Rectal smooth muscle tissue (tissue), 1 donor: ENCODE measurements around the gene STIMATE.
A peak's percentile ranks its signal among the peaks of the same experiment; 100 is the strongest.

Experiments
- H3K27ac ChIP-seq: one replicate; pipeline ENCODE4 v1.7.0; 2013; ENCODE audit warnings: low read depth, low read length, inconsistent platforms
- H3K27me3 ChIP-seq: one replicate; pipeline ENCODE4 v1.7.0; 2013; ENCODE audit warnings: low read length; ENCODE audit not compliant: control insufficient read depth, insufficient read depth
- H3K36me3 ChIP-seq: one replicate; pipeline ENCODE4 v1.7.0; 2013; ENCODE audit warnings: low read length; ENCODE audit not compliant: control insufficient read depth, insufficient read depth
- H3K4me1 ChIP-seq: one replicate; pipeline ENCODE4 v1.7.0; 2013; ENCODE audit warnings: low read length; ENCODE audit not compliant: control insufficient read depth, insufficient read depth
- H3K4me3 ChIP-seq: one replicate; pipeline ENCODE4 v1.7.0; 2013; ENCODE audit warnings: low read length
- H3K9ac ChIP-seq: one replicate; pipeline ENCODE4 v1.7.0; 2013; ENCODE audit warnings: low read length

STIMATE gene

DNA sequence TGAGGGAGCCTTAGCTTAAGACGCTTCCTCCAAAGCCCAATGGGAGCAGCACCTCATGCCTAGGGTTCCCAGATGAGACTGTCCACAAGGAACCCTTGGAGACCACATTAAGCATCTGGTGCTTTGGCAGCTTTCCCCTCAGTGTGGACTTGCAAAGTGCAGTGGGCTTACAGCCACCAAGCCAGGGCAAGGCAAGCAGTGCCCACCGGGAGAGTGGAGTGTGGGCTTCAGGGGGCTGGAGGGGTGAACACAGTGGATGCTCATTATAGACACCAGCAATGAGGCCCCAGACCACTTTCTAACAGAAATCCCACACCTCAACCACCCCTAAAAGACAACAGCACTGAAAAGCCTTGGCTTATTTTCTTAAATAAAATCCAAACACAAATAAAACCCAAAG, 53.5 kb downstream of the STIMATE start:
- H3K4me1 ChIP-seq: peaks cover 15% of the 10 kb centered on the region
- H3K9ac ChIP-seq: no peak overlapping the region
- no peaks in the 10 kb centered on the region for H3K27me3 ChIP-seq

DNA sequence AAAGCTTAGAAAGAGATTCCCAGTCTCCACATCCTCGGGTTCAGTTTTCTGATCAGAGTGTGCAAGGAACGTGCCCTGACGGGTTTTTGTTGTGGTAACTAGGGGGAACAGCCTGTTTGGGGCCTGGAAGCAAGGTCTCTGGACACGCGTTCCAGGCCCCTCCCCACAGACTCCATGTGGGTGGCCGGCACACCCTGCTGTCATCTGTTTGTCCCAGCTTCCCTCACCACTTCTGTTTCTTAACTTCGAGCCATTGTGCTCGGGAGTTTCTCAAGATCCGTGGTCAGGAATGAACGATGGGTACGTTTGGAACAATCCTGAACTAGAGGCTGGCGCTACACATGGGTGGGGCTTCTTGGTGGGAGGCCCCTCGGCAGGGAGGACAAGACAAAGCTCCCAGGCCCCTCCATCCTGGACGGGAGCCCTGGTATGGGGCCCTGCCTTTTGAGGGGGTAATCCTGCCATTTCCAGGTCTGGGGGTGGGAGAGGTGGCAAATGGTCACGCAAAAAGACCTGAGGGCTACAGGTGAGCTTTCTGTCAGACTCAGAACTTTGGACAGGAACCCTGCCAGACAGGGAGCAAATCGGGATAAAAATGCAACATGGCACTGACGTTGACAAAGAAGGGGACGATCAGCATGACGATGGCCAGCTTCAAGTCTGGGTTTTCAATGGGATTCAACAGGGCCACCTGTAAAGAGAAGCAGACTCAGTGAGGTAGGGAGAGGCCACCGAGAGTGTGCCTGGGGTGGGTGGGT, 54.1 kb downstream of the STIMATE start:
- Histone ChIP-seq H3K4me1 (peaks cover 12% of the 10 kb centered on the region), H3K4me3 (no peak overlapping the region), H3K9ac (no peak overlapping the region), H3K27ac (no peak overlapping the region), H3K27me3 (no peaks in the 10 kb centered on the region), H3K36me3 (peaks cover 9% of the 10 kb centered on the region)

More for the DNA sequence above, 53.5 kb downstream of the STIMATE start:
- Histone ChIP-seq H3K36me3 (peaks cover 9% of the 10 kb centered on the region), H3K4me3 (no peak overlapping the region), H3K27ac (peak overlapping the region; percentile 76)

DNA sequence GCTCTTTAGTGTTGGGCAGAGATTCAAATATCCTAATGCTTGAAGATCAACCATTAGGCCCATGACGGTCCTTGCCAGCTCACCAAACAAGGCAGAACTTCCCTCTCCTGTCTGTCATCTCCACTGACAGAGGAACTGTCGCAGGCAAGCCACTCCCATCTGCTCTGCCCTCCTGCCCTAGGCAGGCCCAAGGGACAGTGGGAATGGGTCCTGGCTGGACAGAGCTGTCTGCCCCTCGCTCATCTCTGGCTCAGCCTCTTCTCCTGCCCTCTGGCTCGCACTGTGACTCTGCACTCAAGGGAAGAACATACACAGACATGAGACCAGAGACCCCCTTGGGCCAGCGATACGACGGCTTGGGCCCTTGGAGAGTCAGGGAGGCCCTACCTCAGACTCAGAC, 54.9 kb downstream of the STIMATE start:
- H3K4me1 ChIP-seq: peaks cover 10% of the 10 kb centered on the region

DNA sequence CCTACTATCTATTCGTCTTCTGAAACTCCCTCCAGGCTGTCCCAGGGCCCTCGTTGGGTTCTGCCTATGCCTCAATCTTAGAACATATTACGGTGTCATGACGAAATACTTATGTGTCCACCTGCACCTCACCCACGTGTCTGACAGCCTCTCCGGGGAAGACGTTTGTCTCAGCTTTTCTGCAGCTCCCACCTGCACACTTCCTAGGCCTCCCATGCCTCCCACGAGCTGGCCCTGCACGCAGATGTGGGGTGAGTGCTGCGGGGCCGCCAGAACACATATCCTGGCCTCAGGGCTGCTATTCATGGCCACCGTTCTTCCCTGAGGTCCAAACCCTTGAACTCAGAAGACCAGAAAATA, 55.4 kb downstream of the STIMATE start:
- H3K4me3 ChIP-seq: no peak overlapping the region
- peaks cover 10% of the 10 kb centered on the region for H3K4me1 ChIP-seq
- H3K27me3 ChIP-seq: no peaks in the 10 kb centered on the region
- no peak overlapping the region for H3K27ac ChIP-seq
- peaks cover 9% of the 10 kb centered on the region for H3K36me3 ChIP-seq
- no peak overlapping the region for H3K9ac ChIP-seq

More for the DNA sequence above, 54.9 kb downstream of the STIMATE start:
- Histone ChIP-seq H3K4me3 (no peak overlapping the region), H3K27ac (no peak overlapping the region), H3K27me3 (no peaks in the 10 kb centered on the region), H3K9ac (no peak overlapping the region), H3K36me3 (peaks cover 9% of the 10 kb centered on the region)

DNA sequence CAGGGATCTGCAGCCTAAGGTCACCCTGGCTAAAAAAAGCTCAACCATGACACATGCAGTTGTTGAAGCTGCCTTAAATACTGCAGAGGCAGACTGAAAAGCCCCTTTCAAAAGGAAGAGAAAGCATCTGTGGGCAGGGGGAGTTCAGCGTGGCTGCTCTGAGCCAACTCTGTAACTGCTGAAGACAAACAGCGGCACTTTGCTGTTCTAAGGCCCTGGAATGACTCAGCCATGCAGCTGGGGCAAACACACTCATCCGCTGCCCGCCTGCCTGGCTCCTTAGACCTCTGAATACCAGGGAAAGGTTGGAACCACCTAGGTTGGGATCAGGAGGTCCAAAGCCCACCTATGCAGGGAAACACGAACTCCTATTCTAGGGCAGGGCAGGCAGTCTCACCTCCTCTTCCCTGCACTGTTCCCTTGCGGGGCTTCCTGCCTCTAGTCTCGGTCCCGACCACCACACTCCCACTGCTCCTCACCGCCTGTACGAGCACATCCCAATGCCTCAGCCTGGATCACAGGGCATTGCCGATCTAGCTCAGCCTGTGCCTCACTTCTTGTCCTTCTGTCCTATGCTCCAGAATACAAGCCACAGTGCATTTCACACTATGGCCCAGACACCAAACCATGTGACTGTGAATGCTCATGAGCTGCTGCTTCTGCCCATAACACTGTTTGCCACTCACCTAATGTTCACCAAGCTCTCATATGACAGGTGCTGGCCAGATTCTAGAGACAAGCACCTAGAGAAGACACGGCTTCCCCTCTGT, 56.0 kb downstream of the STIMATE start:
- peaks cover 9% of the 10 kb centered on the region for H3K36me3 ChIP-seq
- peaks cover 10% of the 10 kb centered on the region for H3K4me1 ChIP-seq
- no peak overlapping the region for H3K9ac ChIP-seq
- H3K27me3 ChIP-seq: no peaks in the 10 kb centered on the region
- no peak overlapping the region for H3K27ac ChIP-seq
- H3K4me3 ChIP-seq: no peak overlapping the region

DNA sequence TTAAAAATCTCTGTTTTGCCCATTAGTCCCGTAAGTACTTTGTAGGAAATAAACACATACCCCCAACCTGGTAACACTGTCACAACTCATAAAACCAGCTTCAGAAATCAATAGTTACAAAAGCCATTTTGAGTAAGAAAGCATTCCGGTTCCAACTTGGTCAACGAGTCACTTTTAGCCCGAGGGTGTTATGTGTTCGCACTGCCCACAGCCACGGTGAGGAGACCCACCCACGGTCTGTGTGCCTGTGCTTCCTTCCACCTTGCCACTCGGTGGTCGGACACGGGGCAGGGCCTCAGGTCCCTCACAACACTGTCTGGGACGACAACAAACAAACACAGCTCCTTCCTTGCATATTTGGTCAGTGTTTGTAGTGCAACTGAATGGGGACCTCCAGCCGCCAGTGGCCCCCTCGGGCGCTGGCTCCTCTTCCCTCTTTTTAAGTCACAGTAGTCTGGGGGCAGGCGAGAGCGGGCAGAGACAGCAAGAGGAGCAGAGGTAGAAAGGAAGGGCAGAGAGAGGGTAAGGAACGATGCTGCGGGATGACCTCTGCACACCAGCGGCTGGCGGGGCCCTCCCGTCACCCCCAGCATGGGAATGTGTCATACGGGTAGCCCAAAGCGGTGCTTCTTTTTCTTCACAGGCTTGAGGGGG, 57.3 kb downstream of the STIMATE start:
- Histone ChIP-seq H3K4me3 (no peak overlapping the region), H3K27ac (no peak overlapping the region), H3K4me1 (peaks cover 9% of the 10 kb centered on the region), H3K36me3 (peaks cover 9% of the 10 kb centered on the region), H3K27me3 (no peaks in the 10 kb centered on the region), H3K9ac (no peak overlapping the region)

DNA sequence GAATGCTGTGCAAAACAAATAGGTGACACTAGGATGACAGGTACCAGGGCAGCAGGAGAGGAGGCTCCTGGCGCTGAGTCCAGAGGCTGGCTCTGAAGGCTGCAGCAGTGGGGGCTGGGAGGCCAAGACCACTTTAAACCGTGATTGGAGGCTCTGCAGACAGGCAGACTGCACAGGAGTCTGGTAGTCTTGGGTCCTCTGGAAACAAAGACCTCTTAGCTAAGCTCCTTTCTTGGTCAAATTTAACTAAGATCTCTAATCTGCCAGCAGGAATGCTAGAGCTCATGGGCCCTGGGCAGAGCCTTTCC, 58.1 kb downstream of the STIMATE start:
- Histone ChIP-seq H3K4me1 (peaks cover 5% of the 10 kb centered on the region), H3K9ac (no peak overlapping the region), H3K36me3 (peaks cover 9% of the 10 kb centered on the region)

DNA sequence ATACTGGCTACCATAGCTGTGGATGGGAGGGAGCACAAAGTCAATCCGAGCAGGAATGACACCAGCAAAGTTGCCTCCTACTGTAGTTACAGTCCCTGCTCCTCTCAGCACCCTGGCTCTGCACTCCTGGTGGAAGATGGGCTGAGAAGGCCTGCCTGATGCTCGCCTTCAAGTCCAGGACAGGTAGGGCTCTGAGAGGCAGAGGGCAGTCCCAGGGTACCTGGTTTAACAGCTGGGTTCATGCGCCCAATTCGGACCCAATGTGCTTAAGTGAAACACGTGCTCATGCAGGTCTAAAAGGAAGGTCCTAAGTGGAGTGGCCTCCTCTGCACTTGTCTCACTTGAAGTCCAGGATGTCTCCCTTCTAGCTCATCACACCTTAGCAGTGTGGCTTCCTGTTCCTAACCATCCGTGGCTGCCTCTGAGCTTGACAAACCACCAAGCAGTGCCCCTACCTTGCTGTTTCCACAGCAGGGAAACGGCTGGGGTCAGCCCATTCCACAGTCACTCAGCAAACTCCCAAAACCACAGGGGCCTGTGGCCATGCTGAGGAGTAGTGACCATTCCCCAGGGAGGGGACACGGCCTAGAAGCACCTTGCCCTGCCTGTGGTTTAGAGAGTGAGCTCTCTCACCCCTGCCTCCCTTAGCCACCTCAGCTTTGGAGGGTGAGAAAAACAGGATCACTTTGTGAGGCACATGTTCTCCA, 58.6 kb downstream of the STIMATE start:
- Histone ChIP-seq H3K4me1 (peaks cover 3% of the 10 kb centered on the region), H3K27ac (no peak overlapping the region), H3K4me3 (no peak overlapping the region), H3K27me3 (no peaks in the 10 kb centered on the region), H3K9ac (no peak overlapping the region), H3K36me3 (peaks cover 9% of the 10 kb centered on the region)

More for the DNA sequence above, 58.1 kb downstream of the STIMATE start:
- H3K4me3 ChIP-seq: no peak overlapping the region
- no peak overlapping the region for H3K27ac ChIP-seq
- H3K27me3 ChIP-seq: no peaks in the 10 kb centered on the region

DNA sequence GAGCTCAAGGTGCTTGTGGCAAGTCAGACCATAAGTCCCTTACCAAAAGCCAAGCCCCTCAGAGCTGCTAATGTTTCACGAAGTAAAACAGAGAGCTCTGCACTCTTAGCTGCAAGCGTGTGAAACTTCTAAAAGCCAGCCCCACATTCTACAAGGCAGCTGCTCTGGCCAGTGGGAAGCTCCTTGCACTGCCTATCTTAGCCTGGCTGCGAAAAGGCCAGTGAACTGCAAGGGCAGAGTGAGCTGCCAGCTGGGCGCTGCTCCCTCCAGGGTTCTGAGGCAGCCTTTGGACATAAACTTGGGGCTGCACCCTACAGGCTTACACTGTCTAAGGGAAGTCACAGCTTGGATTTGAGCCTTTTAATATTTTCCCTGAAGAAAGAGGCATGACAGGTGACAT, 60.4 kb downstream of the STIMATE start:
- Histone ChIP-seq H3K27me3 (no peaks in the 10 kb centered on the region), H3K36me3 (peaks cover 9% of the 10 kb centered on the region), H3K27ac (no peak overlapping the region), H3K9ac (no peak overlapping the region), H3K4me3 (no peak overlapping the region), H3K4me1 (peaks cover 3% of the 10 kb centered on the region)

DNA sequence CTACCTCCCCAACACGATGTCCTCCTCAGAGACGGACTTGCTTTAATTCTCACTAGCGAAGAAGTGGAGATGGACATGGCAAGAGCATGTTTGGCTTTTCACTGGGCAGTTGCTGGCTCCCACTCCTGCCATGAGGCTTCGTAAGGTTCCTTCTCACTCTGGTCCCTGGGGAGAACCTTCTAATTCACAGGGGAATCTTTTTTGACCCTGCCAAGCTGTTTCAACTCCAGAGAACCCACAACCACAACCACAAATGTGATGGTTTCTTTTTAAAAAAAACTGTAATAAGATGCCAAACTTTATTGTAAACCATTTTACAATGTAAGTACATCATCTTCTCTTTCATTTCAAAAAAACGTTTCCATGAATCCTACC, 60.9 kb downstream of the STIMATE start:
- Histone ChIP-seq H3K36me3 (peaks cover 5% of the 10 kb centered on the region), H3K27me3 (no peaks in the 10 kb centered on the region), H3K9ac (no peak overlapping the region), H3K4me1 (peaks cover 7% of the 10 kb centered on the region), H3K27ac (no peak overlapping the region), H3K4me3 (no peak overlapping the region)

DNA sequence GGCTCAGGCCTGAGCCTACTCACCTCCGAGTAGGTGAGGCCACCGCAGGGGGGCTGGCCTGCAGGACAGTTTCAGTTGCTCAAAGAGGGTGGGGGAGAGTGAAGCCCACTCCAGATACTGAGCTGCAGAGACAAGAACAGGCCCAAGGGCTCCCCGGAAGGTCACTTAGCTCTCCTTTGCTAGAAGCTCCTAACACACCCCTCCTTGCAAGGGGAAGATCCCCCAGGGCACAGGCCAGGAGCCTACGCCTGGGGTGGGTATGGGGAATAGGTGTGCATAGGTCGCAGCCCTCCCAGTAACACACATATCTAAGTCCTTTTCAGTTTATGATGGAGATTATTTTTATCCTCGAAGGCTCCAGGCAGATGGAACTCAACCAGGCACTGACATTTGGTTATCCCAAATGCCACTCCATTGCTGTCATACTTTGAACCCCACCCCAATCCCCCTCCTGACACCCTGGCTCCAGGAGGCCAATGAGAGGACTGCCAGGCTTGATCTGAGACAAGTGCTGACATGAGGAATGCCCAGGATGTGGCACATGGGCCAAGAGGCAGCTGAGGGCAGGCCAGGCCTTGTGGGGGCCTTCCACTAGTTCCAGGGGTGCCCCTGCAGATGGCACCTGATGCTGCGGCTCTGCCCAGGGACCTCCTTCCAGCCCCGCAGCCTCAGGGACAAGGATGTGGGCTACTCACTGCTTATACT, 61.4 kb downstream of the STIMATE start:
- no peak overlapping the region for H3K4me3 ChIP-seq
- H3K36me3 ChIP-seq: peaks cover 3% of the 10 kb centered on the region
- H3K27ac ChIP-seq: no peak overlapping the region
- peaks cover 9% of the 10 kb centered on the region for H3K4me1 ChIP-seq
- no peak overlapping the region for H3K9ac ChIP-seq
- H3K27me3 ChIP-seq: no peaks in the 10 kb centered on the region
